ENCODE measurements around the gene CST3. TPM values are rescaled to one million over a fixed set of nuclear protein-coding genes. Genes with fewer than 3 reads are reported as not detected.
A peak's percentile ranks its signal among the peaks of the same experiment; 100 is the strongest.

The CST3 gene
- total RNA-seq, 4 donors from 2014 or later, result 951 to 1,877 (median 1,344) TPM

GRCh38 chr20:23634985-23635767, 2.6 kb downstream of the CST3 start:
- Histone ChIP-seq H3K9me3 (no peaks in the 10 kb centered on the region), H3K27ac (peak overlapping the region; percentile 7 to 99 (median 97)), H3K36me3 (peaks cover 0 to 39% of the 10 kb centered on the region in 2 donors), H3K27me3 (no peaks in the 10 kb centered on the region), H3K4me1 (peaks cover 0 to 62% (median 24%) of the 10 kb centered on the region in 3 donors), H3K4me3 (peak overlapping the region in 1 of 2 donors; percentile 99)
- 33 to 43% methylated on average over 5 to 6 of the region's 12 CpGs for WGBS, 2 donors (ENCODE audit: low coverage in 1 of 2)
- TF ChIP-seq CTCF (IDR thresholded peaks at IDR 0.05) (no peak), EP300 (IDR thresholded peaks at IDR 0.05) (no peak), POLR2AphosphoS5 (IDR thresholded peaks at IDR 0.05) (peak; percentile 77), POLR2A (IDR thresholded peaks at IDR 0.05) (peak in 1 of 2 donors; percentile 11)
- ATAC-seq, result peak; percentile 11

- peak overlapping the region in 3 of 4 donors; percentile 95 to 99 (median 99) for H3K27ac ChIP-seq
- peaks cover 0 to 65% (median 27%) of the 10 kb centered on the region in 3 donors for H3K4me1 ChIP-seq
- WGBS, 2 donors (ENCODE audit: low coverage in 1 of 2), result 64 to 65% methylated on average over 2 to 4 of the region's 8 CpGs
- H3K9me3 ChIP-seq, result no peaks in the 10 kb centered on the region
- H3K36me3 ChIP-seq, result peaks cover 0 to 39% of the 10 kb centered on the region in 2 donors
- no peaks in the 10 kb centered on the region for H3K27me3 ChIP-seq
- no peak for ATAC-seq
- peak overlapping the region in 1 of 2 donors; percentile 99 for H3K4me3 ChIP-seq
- TF ChIP-seq POLR2AphosphoS5 (IDR thresholded peaks at IDR 0.05) (no peak), POLR2A (IDR thresholded peaks at IDR 0.05) (no peak), CTCF (IDR thresholded peaks at IDR 0.05) (no peak), EP300 (IDR thresholded peaks at IDR 0.05) (no peak)
These were observed 3.5 kb downstream of the CST3 start for GRCh38 chr20:23634044-23634801.

GRCh38 chr20:23632711-23633573, 4.8 kb downstream of the CST3 start:
- peaks cover 0 to 66% (median 27%) of the 10 kb centered on the region in 3 donors for H3K4me1 ChIP-seq
- no peak for ATAC-seq
- peak overlapping the region in 3 of 4 donors; percentile 95 to 99 (median 99) for H3K27ac ChIP-seq
- H3K27me3 ChIP-seq, result no peaks in the 10 kb centered on the region
- WGBS, 2 donors (ENCODE audit: low coverage in 1 of 2), result 56 to 70% methylated on average over 2 to 4 of the region's 8 CpGs
- no peaks in the 10 kb centered on the region for H3K9me3 ChIP-seq
- peaks cover 0 to 39% of the 10 kb centered on the region in 2 donors for H3K36me3 ChIP-seq
- H3K4me3 ChIP-seq, result no peak overlapping the region
- no peak for TF ChIP-seq POLR2A (IDR thresholded peaks at IDR 0.05)
- TF ChIP-seq CTCF (IDR thresholded peaks at IDR 0.05), result no peak
- no peak for TF ChIP-seq POLR2AphosphoS5 (IDR thresholded peaks at IDR 0.05)
- TF ChIP-seq EP300 (IDR thresholded peaks at IDR 0.05), result no peak

GRCh38 chr20:23631981-23632710, 5.6 kb downstream of the CST3 start:
- no peak for ATAC-seq
- no peak overlapping the region for H3K4me3 ChIP-seq
- H3K36me3 ChIP-seq, result peaks cover 0 to 39% of the 10 kb centered on the region in 2 donors
- H3K27me3 ChIP-seq, result no peaks in the 10 kb centered on the region
- peaks cover 0 to 66% (median 27%) of the 10 kb centered on the region in 3 donors for H3K4me1 ChIP-seq
- WGBS, 2 donors (ENCODE audit: low coverage in 1 of 2), result 73 to 87% methylated on average over 6 to 7 of the region's 12 CpGs
- peak overlapping the region in 3 of 4 donors; percentile 95 to 99 (median 99) for H3K27ac ChIP-seq
- no peak for TF ChIP-seq POLR2A (IDR thresholded peaks at IDR 0.05)
- no peak for TF ChIP-seq CTCF (IDR thresholded peaks at IDR 0.05)
- TF ChIP-seq EP300 (IDR thresholded peaks at IDR 0.05), result no peak
- no peak for TF ChIP-seq POLR2AphosphoS5 (IDR thresholded peaks at IDR 0.05)
- no peaks in the 10 kb centered on the region for H3K9me3 ChIP-seq

All from gastroesophageal sphincter (tissue), 4 donors.